ENCODE measurements around the gene ANK2.

GRCh38 chr4:113057891-113058290 is 8.4 kb downstream of the ANK2 start:
- TF ChIP-seq CTCF (optimal IDR thresholded peaks at IDR 0.05 in 1 of 3, IDR thresholded peaks at IDR 0.05 in 1 of 3, conservative IDR thresholded peaks at IDR 0.05 in 1 of 3; ENCODE audit: extremely low read depth in 1 of 3, insufficient read depth in 2 of 3, low read length in 3 of 3) = no peak
- no peak for TF ChIP-seq EZH2 (IDR thresholded peaks at IDR 0.05; ENCODE audit: low read length)
